Measurements from ENCODE around the gene COA6. TPM values are rescaled to one million over a fixed set of nuclear protein-coding genes. Genes with fewer than 3 reads are reported as not detected.

COA6 gene, protein sequence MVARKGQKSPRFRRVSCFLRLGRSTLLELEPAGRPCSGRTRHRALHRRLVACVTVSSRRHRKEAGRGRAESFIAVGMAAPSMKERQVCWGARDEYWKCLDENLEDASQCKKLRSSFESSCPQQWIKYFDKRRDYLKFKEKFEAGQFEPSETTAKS
- total RNA-seq, result 60.3 and 63.6 TPM in 2 replicates

DNA sequence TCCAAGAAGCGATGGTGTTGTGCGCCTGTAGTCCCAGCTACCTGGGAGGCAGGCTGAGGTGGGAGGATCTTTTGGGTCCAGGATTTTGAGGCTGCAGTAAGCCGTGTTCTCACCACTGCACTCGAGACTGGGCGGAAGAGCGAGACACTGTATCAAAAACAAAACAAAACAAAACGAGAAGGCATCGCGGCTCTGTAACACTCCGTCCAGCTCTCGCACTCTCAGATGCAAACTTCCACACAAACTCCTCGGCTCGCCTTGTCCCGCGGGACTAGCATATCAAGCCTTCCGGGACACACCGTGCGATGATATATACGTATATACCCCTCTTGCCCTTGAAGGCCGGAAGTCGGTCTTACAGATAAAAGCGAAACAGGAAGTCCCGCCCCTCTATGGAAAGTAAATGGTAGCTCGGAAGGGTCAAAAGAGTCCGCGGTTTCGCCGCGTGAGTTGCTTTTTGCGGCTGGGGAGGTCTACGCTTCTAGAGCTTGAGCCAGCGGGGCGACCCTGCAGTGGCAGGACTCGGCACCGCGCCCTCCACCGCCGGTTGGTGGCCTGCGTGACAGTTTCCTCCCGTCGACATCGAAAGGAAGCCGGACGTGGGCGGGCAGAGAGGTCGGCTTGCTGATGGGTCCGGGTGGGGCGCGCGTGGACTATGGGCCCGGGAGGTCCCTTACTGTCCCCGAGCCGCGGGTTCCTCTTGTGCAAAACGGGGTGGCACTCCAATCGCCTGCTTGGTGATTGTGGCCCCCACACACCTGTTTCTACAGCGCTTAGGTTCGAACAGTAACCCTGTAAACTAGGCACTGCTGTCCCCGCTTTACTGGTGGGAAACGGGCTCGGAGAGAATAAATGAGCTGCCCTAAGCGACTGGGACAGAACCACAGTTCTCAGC is at the start of gene COA6:
TSS of gene COA6 (plus strand) at position 393 of the 895 bp plus-strand sequence. CDS start at position 404, 11 bp downstream.
- Mint-ChIP-seq H3K27me3 (ENCODE audit: low read depth) (no peaks in the 10 kb centered on the region), H3K36me3 (ENCODE audit: low read depth) (peaks cover 38% of the 10 kb centered on the region), H3K27ac (peak within 1 kb of the TSS; percentile 99), H3K4me3 (ENCODE audit: low read depth) (peak within 1 kb of the TSS; percentile 94), H3K4me1 (ENCODE audit: low read depth) (peaks cover 47% of the 10 kb centered on the region), H3K9me3 (no peaks in the 10 kb centered on the region)
- intact Hi-C loops (cut with micrococcal nuclease), result loop anchor here (1.0 to 10.0 kb wide), 6 partner anchors 17 to 955 kb away; partner anchors contain the start of genes ARID4B and GGPS1
- peak; percentile 86 for DNase-seq (ENCODE audit: low spot score)

DNA sequence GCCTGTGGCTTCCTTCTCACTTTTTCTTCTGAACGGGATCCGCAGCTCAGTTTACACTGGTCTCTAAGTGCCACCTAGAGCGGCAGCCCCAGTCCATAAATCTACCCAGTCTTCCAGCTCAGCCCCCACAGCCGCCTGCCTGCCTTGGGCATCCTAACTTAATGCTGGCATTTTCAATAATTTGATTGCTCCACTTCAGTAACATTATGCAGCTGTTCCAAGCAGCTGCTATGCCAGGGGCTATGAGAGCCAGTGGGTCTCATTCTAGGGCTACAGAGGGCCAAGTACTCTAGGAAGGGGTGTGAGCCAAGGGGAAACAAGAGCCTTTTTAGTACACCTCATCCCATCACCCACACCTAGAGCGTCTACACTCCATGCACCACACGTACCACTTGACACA is 48.4 kb upstream of the COA6 start:
- H3K4me1 Mint-ChIP-seq (ENCODE audit: low read depth), result peaks cover 23% of the 10 kb centered on the region
- H3K36me3 Mint-ChIP-seq (ENCODE audit: low read depth), result no peaks in the 10 kb centered on the region
- H3K4me3 Mint-ChIP-seq (ENCODE audit: low read depth), result no peak overlapping the region
- H3K27ac Mint-ChIP-seq, result no peak overlapping the region
- peaks cover 18% of the 10 kb centered on the region for H3K27me3 Mint-ChIP-seq (ENCODE audit: low read depth)
- H3K9me3 Mint-ChIP-seq, result no peaks in the 10 kb centered on the region
- DNase-seq (ENCODE audit: low spot score), result no peak
- intact Hi-C loops (cut with micrococcal nuclease), result loop anchor here (5.0 kb wide), 1 partner anchor 152 kb away; the partner anchor contains the start of gene TARBP1

DNA sequence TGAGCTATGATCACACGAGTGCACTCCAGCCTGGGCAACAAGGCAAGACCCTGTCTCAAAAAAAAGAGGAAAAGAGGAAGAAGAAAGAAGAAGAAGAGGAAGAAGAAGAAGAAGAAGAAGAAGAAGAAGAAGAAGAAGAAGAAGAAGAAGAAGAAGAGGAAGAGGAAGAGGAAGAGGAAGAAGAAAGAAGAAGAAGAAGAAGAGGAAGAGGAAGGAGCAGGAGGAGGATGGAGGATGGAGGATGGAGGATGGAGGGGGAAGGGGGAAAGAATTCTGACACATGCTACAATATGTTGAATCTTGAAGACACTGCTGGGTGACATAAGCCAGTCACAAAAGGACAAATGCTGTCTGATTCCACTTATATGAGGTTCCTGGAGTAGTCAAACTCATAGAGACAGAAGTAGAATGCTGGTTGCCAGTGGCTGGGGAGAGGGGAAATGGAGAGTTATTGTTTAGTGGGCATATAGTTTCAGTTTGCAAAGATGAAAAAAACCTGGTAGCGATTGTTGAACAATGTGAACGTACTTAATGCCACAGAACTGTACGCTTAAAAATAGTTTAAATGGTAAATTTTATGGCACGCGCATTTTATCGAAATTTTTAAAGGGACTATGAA is 47.3 kb upstream of the COA6 start:
- Mint-ChIP-seq H3K27me3 (ENCODE audit: low read depth) (peaks cover 23% of the 10 kb centered on the region), H3K4me1 (ENCODE audit: low read depth) (peaks cover 23% of the 10 kb centered on the region), H3K36me3 (ENCODE audit: low read depth) (no peaks in the 10 kb centered on the region), H3K9me3 (no peaks in the 10 kb centered on the region), H3K27ac (peak overlapping the region; percentile 2), H3K4me3 (ENCODE audit: low read depth) (peak overlapping the region; percentile 74)
- intact Hi-C loops (cut with micrococcal nuclease), result loop anchor here (1.0 kb wide), 1 partner anchor 47 kb away; the partner anchor contains the start of gene COA6
- DNase-seq (ENCODE audit: low spot score), result no peak

DNA sequence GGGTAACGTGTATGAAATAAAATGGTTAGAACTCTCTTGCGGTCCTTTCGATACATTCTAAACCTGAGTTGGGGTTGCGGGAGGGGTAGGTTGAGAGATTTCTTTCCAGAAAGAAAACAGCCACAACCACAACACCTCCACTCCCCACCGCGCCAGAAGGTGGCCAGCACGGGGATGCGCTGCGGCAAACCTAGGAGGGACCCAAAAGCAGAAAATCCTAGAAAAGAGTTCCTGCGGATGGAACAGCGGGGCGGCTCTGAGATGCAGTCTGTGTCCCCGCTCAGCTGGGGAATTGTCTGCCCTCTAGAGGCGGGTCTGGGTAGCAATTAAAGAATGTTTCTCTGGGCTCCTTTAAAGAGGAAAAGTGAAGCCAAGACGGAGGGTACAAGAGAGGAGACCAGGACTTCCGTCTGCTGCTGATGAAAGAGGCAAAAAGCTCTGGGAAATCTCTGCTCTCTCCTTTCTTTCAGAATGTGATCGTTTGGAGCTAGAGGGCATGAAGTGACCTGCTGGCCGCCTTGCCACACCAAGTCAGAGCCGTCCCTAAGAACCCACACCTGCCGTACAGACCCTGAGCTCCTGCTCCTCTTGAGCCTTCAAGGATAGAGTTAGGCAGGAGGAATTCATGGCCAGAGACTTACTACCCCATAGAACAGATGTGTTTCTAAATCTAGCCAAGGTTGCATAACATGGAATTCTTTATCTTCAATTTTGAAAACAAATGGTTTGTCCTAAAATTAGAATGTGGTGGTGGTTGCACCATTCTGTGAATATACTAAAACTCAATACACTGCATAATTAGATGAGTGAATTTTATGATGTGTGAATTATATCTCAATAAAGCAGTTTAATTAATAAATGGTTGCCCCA is 46.5 kb upstream of the COA6 start:
- peaks cover 29% of the 10 kb centered on the region for H3K27me3 Mint-ChIP-seq (ENCODE audit: low read depth)
- peaks cover 23% of the 10 kb centered on the region for H3K4me1 Mint-ChIP-seq (ENCODE audit: low read depth)
- peak overlapping the region; percentile 74 for H3K4me3 Mint-ChIP-seq (ENCODE audit: low read depth)
- H3K36me3 Mint-ChIP-seq (ENCODE audit: low read depth), result no peaks in the 10 kb centered on the region
- intact Hi-C loops (cut with micrococcal nuclease), result loop anchor here (1.0 kb wide), 1 partner anchor 47 kb away; the partner anchor contains the start of gene COA6
- no peaks in the 10 kb centered on the region for H3K9me3 Mint-ChIP-seq
- peak; percentile 56 for DNase-seq (ENCODE audit: low spot score)
- peak overlapping the region; percentile 2 for H3K27ac Mint-ChIP-seq

DNA sequence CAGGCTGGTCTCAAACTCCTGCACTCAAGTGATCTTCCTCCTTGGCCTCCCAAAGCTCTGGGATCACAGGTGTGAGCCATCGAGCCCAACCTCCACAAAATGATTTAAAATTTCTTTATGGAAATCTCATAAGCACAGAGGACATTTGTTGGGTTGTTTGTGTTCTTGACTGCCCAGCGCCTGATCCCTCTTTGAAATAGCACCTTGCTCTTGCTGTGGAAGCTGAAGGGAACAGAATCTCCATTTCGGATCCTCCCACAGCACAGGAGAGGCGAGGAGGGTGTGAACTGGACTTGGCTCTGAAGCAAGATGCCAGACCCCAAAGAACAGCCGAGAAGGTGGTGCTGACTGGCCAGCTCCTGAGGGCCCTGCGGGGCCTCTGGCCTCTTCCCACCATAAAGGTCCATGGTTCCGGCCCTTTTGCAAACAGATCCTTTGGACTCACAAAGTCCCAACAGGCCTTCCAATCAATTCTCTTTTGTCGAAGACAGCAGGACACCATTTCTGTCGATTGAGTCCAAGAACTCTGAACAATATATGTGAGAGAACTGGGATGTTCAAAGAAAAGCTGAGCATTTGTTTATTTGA is 45.6 kb upstream of the COA6 start:
- no peak overlapping the region for H3K27ac Mint-ChIP-seq
- peaks cover 18% of the 10 kb centered on the region for H3K4me1 Mint-ChIP-seq (ENCODE audit: low read depth)
- H3K27me3 Mint-ChIP-seq (ENCODE audit: low read depth), result peaks cover 38% of the 10 kb centered on the region
- H3K36me3 Mint-ChIP-seq (ENCODE audit: low read depth), result no peaks in the 10 kb centered on the region
- DNase-seq (ENCODE audit: low spot score), result no peak
- no peaks in the 10 kb centered on the region for H3K9me3 Mint-ChIP-seq
- H3K4me3 Mint-ChIP-seq (ENCODE audit: low read depth), result no peak overlapping the region
- intact Hi-C loops (cut with micrococcal nuclease), result no loop called here

DNA sequence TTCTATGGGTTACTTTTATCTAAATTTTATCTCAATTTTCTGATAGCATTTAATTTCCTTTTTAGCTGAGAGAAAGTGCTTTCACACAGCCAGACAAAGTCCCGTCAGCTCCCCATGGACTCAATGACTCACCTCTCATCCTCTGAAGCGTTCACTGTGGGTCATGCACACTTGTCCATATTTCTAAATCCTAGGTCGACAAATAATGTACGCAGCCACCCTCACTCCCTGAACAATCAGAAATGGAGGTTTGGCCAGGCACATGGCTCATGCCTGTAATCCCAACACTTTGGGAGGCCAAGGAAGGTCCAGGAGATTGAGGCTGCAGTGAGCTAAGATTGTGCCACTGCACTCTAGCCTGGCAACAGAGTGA is 42.4 kb upstream of the COA6 start:
- no peak overlapping the region for H3K4me3 Mint-ChIP-seq (ENCODE audit: low read depth)
- no peak for DNase-seq (ENCODE audit: low spot score)
- H3K9me3 Mint-ChIP-seq, result no peaks in the 10 kb centered on the region
- intact Hi-C loops (cut with micrococcal nuclease), result no loop called here
- H3K27ac Mint-ChIP-seq, result no peak overlapping the region
- H3K4me1 Mint-ChIP-seq (ENCODE audit: low read depth), result peaks cover 8% of the 10 kb centered on the region
- H3K36me3 Mint-ChIP-seq (ENCODE audit: low read depth), result no peaks in the 10 kb centered on the region
- peaks cover 40% of the 10 kb centered on the region for H3K27me3 Mint-ChIP-seq (ENCODE audit: low read depth)

DNA sequence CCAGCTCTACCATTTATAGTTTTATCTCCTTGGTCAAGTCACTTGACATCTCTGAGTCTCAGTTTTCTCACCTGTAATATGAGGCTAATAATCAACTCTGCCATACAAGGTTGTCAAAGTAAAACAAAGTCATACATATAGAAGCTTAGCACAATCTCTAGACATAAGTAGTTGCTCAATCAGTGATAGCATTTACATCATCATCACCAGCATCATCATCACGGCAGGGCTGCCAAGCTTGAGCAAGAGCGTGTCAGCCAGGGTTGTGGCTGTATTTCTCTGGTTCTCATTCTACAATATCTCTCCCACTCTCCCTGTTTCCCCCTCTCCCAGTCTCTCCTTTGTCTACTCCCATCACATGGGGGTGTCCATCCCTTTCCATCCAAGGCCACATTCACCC is 41.7 kb upstream of the COA6 start:
- intact Hi-C loops (cut with micrococcal nuclease), result no loop called here
- Mint-ChIP-seq H3K9me3 (peaks cover 3% of the 10 kb centered on the region), H3K27ac (no peak overlapping the region), H3K4me3 (ENCODE audit: low read depth) (no peak overlapping the region), H3K27me3 (ENCODE audit: low read depth) (peaks cover 40% of the 10 kb centered on the region), H3K4me1 (ENCODE audit: low read depth) (peaks cover 3% of the 10 kb centered on the region), H3K36me3 (ENCODE audit: low read depth) (no peaks in the 10 kb centered on the region)
- no peak for DNase-seq (ENCODE audit: low spot score)

DNA sequence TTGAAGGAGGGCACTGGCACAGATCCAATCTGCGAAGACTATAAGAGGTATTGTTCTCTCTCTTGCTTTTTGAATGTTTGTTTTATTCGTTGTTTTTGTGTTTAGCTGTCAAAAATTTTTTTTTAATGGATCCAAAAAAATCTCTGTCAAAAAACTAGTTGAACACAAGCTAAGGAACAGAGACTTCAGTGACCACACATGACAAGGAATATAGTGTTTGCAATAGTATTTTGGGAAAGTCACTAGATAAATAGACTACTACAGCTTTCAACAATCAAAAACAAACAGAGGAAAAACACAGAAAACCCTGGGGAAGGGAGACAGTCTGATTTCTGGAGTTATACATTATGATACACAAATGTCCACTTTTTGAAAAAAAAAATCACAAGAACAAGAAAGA is 36.9 kb upstream of the COA6 start:
- no peak overlapping the region for H3K27ac Mint-ChIP-seq
- no peak for DNase-seq (ENCODE audit: low spot score)
- H3K36me3 Mint-ChIP-seq (ENCODE audit: low read depth), result no peaks in the 10 kb centered on the region
- peaks cover 16% of the 10 kb centered on the region for H3K9me3 Mint-ChIP-seq
- H3K4me1 Mint-ChIP-seq (ENCODE audit: low read depth), result no peaks in the 10 kb centered on the region
- no peak overlapping the region for H3K4me3 Mint-ChIP-seq (ENCODE audit: low read depth)
- intact Hi-C loops (cut with micrococcal nuclease), result no loop called here
- peaks cover 56% of the 10 kb centered on the region for H3K27me3 Mint-ChIP-seq (ENCODE audit: low read depth)

DNA sequence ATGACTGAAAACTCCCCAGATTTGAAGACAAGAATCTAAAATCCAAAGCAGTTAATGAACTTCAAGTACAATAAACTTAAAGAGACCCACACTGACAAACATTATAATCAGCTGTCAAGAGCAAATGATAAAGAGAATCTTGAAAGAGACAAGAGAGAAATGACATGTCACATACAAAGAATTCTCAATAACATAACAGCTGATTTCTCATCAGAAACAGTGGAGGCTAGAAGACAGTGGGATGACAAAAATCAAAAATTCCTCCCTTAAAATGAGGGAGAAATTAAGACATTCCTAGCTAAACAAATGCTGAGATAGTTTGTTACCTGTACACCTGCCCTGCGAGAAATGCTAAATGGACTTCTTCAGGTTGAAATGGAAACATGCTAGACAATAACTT is 36.0 kb upstream of the COA6 start:
- Mint-ChIP-seq H3K4me1 (ENCODE audit: low read depth) (no peaks in the 10 kb centered on the region), H3K27ac (no peak overlapping the region), H3K9me3 (peaks cover 16% of the 10 kb centered on the region), H3K27me3 (ENCODE audit: low read depth) (peaks cover 47% of the 10 kb centered on the region), H3K36me3 (ENCODE audit: low read depth) (no peaks in the 10 kb centered on the region), H3K4me3 (ENCODE audit: low read depth) (no peak overlapping the region)
- intact Hi-C loops (cut with micrococcal nuclease), result no loop called here
- DNase-seq (ENCODE audit: low spot score), result no peak

DNA sequence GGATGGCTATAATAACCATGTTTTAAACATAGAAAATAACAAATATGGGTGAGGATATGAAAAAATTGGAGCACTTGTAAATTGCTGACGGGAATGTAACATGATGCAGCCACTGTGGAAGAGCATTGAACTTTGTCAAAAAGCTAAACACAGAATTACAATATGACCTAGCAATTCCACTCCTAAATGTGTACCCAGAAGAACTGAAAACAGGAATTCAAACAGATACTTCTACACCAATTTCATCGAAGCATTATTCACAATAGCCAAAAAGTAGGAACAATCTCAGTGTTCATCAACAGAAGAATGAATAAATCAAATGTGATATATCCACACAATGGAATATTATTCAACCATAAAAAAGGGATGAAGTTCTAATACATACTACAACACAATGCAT is 32.7 kb upstream of the COA6 start:
- DNase-seq (ENCODE audit: low spot score), result no peak
- peaks cover 38% of the 10 kb centered on the region for H3K27me3 Mint-ChIP-seq (ENCODE audit: low read depth)
- no peaks in the 10 kb centered on the region for H3K4me1 Mint-ChIP-seq (ENCODE audit: low read depth)
- H3K9me3 Mint-ChIP-seq, result peaks cover 16% of the 10 kb centered on the region
- intact Hi-C loops (cut with micrococcal nuclease), result no loop called here
- no peaks in the 10 kb centered on the region for H3K36me3 Mint-ChIP-seq (ENCODE audit: low read depth)
- H3K27ac Mint-ChIP-seq, result no peak overlapping the region
- H3K4me3 Mint-ChIP-seq (ENCODE audit: low read depth), result no peak overlapping the region

DNA sequence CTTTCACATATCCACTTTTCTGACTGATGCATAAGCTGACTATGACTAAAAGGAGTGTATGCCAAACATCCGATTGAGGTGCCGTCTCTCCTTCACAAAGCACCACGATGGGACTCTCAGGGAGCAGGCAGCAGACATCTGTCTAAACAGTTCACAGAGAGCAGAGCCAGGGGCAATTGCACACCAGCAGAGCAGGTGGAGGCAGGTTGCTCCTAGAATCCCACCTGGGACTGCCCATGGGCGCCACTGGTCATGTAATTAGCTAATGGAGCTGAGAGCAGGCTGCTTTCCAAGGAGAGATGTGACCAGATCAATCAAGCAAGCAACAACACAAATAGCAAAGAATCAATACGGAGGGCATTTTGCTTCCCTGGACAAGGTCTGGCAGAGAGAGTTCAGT is 30.5 kb upstream of the COA6 start:
- Mint-ChIP-seq H3K4me3 (ENCODE audit: low read depth) (no peak overlapping the region), H3K27me3 (ENCODE audit: low read depth) (peaks cover 27% of the 10 kb centered on the region), H3K9me3 (peaks cover 4% of the 10 kb centered on the region), H3K36me3 (ENCODE audit: low read depth) (no peaks in the 10 kb centered on the region), H3K27ac (no peak overlapping the region), H3K4me1 (ENCODE audit: low read depth) (no peaks in the 10 kb centered on the region)
- intact Hi-C loops (cut with micrococcal nuclease), result no loop called here
- DNase-seq (ENCODE audit: low spot score), result no peak

DNA sequence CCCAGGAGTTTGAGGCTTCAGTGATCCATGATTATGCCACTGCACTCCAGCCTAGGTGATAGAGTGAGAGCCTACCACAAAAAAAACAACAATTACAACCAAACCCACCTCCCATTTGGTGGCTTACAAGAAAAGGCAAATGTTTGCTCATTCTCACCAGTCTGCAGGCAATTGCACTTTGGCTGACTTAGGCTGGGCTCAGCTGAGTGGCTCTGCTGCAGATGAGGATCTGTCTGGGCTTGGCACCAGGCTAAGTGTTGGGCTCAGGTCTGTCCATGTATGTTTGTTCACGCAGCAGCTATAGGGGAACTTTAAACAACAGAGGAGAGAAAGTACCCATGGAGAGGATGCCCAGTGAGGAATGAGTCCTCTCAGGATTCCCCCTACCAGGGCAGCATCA is 28.0 kb upstream of the COA6 start:
- no peak for DNase-seq (ENCODE audit: low spot score)
- peaks cover 2% of the 10 kb centered on the region for H3K4me1 Mint-ChIP-seq (ENCODE audit: low read depth)
- H3K27me3 Mint-ChIP-seq (ENCODE audit: low read depth), result peaks cover 24% of the 10 kb centered on the region
- intact Hi-C loops (cut with micrococcal nuclease), result no loop called here
- no peaks in the 10 kb centered on the region for H3K36me3 Mint-ChIP-seq (ENCODE audit: low read depth)
- H3K9me3 Mint-ChIP-seq, result peaks cover under 1% of the 10 kb centered on the region
- no peak overlapping the region for H3K4me3 Mint-ChIP-seq (ENCODE audit: low read depth)
- no peak overlapping the region for H3K27ac Mint-ChIP-seq
